ENCODE measurements around the gene PDE3A. TPM values are rescaled to one million over a fixed set of nuclear protein-coding genes. Genes with fewer than 3 reads are reported as not detected.

The PDE3A gene
- total and polyA plus RNA-seq, 2 of the 4 experiments (the other 2 are of a cell fraction): 0.09 to 0.18 TPM

DNA sequence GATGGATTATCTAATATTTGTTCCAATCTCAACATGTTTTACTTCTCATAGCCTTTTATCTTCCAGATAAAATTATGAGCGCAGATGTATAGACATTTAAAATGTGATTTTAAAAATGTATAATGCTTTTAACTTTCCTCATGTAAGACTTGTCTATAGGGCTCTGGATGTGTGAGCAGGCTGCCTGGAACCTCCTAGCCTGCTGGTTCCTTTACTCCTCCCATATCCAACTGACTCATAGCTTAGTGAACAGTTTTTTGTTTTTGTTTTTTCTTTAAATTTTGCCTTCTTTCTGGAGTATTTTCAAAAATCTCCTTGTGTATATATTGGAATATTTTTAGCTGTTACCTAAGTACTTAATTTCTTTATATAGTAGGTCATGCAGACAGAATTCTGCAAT, 115.4 kb downstream of the PDE3A start:
- DNase-seq (peak; percentile 65), ATAC-seq (ENCODE audit: low read depth) (peak; percentile 91)
- no CpG with 5 or more reads among the region's 1 CpG for WGBS, 2 experiments (ENCODE audit: extremely low coverage in 2 of 2, insufficient read length in 1 of 2)
- no peaks in the 10 kb centered on the region for H3K27me3 ChIP-seq (ENCODE audit: control insufficient read depth, insufficient read depth, low read length)
- no peak overlapping the region for H3K4me2 ChIP-seq (ENCODE audit: low read depth, low read length)
- H2AFZ ChIP-seq (replicated peaks; ENCODE audit: low read length, poor library complexity): no peak overlapping the region
- H3K4me3 ChIP-seq (ENCODE audit: insufficient read depth, low read depth, low read length): no peak overlapping the region
- POLR2A ChIA-PET (ENCODE audit: unreplicated experiment): interaction anchor here (0.6 kb wide), 1 partner anchor 837 kb away, joined by 4 read pairs; no protein-coding TSS in a partner anchor
- no peak for TF ChIP-seq MAZ (IDR thresholded peaks at IDR 0.05; ENCODE audit: borderline replicate concordance, low read depth, low read length)
- TF ChIP-seq BHLHE40 (IDR thresholded peaks at IDR 0.05; ENCODE audit: low read depth, low read length): no peak
- no peak for TF ChIP-seq RCOR1 (IDR thresholded peaks at IDR 0.05; ENCODE audit: insufficient replicate concordance, low read length)
- in situ Hi-C loops (cut with MboI; ENCODE audit: low sequenced_read_pairs) (no loop called here), intact Hi-C loops (cut with micrococcal nuclease) (no loop called here), dilution Hi-C loops (cut with HindIII; ENCODE audit: low sequenced_read_pairs, unreplicated experiment) (no loop called here)
- H2BK15ac ChIP-seq (ENCODE audit: low read depth, low read length): no peak overlapping the region
- no peak overlapping the region for H4K91ac ChIP-seq (ENCODE audit: insufficient read depth, low read depth, low read length)
- H3K23ac ChIP-seq (ENCODE audit: low read depth, low read length): no peak overlapping the region
- H3K36me3 ChIP-seq (ENCODE audit: control insufficient read depth, insufficient read depth, low read length): no peaks in the 10 kb centered on the region
- H3K27ac ChIP-seq (ENCODE audit: insufficient read depth, low read length): no peak overlapping the region
- no peak overlapping the region for H2BK5ac ChIP-seq (ENCODE audit: low read depth, low read length, poor library complexity, severe bottlenecking)
- BruUV-seq (replicated peaks): no TSS peak
- no peak overlapping the region for H4K5ac ChIP-seq (ENCODE audit: low read depth, low read length)
- H4K8ac ChIP-seq (ENCODE audit: low read depth in 2 of 2, low read length in 2 of 2): no peak overlapping the region
- H4K20me1 ChIP-seq (ENCODE audit: insufficient read depth, low read length): no peaks in the 10 kb centered on the region
- no peak overlapping the region for H3K14ac ChIP-seq (replicated peaks; ENCODE audit: low read depth, low read length)
- no peak overlapping the region for H3K56ac ChIP-seq (ENCODE audit: extremely low read depth, insufficient read depth, low read length)
- 0 out of 2 replicates have a peak, but pooled peaks cover 3% of the 10 kb centered on the region for H3K9me1 ChIP-seq (ENCODE audit: insufficient read depth, low read length)
- CTCF ChIA-PET: no interaction called here
- H2AK5ac ChIP-seq (ENCODE audit: low read depth, low read length): no peak overlapping the region
- H2BK120ac ChIP-seq (ENCODE audit: low read depth, low read length): no peak overlapping the region
- no peak overlapping the region for H3K9ac ChIP-seq (ENCODE audit: low read depth, low read length)
- H3K79me1 ChIP-seq (ENCODE audit: low read depth in 1 of 2, low read length in 2 of 2): no peaks in the 10 kb centered on the region
- no peak overlapping the region for H2BK20ac ChIP-seq (ENCODE audit: low read depth, low read length)
- H2AK9ac ChIP-seq (replicated peaks; ENCODE audit: low read depth, low read length, poor library complexity): no peak overlapping the region
- no peak overlapping the region for H3K4ac ChIP-seq (ENCODE audit: low read depth, low read length)
- H3K9me3 ChIP-seq (ENCODE audit: control insufficient read depth, insufficient read depth, low read length): no peaks in the 10 kb centered on the region
- no peak overlapping the region for H3K18ac ChIP-seq (ENCODE audit: low read depth, low read length)
- peaks cover 4% of the 10 kb centered on the region; the same call in 1 of the 2 replicates for H3K4me1 ChIP-seq (ENCODE audit: control insufficient read depth, insufficient read depth, low read length)

All from IMR-90 (cell line).